ENCODE measurements around the gene MT1F.

MT1F gene

DNA sequence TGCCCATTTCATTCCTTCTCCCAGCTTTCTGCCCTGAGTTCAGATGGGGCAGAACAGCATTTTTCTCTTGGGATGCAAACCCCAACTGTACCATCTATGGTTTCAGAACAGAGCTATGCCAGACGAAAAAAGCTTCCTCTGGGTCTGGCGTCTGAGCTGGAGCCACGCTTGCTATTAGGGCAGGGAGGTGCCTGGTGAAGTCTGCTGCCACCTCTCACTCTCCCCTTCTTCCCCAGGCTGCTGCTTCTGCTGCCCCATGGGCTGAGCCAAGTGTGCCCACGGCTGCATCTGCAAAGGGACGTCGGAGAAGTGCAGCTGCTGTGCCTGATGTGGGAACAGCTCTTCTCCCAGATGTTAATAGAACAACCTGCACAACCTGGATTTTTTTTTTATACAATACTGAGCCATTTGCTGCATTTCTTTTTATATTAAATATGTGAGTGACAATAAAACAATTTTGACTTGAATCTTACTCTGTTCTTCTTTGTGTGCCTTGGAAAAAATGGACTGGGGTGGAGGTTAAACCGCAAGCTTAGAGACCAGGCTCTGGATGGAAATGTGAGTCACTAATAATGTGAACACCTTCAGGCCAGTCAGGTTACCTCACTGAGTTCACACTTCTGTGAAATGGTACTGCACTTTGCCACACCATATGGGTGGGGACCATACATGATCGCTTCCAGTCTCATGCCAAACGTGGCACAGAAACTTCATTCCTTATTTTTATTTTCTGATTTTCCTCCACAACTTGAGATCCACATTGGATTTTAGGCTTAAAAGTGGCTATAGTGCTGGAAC lies 20.9 kb upstream of the MT1F start:
- FAIRE-seq (no peak), DNase-seq (ENCODE audit: insufficient read length) (no peak)
- no peak for TF ChIP-seq TAF1 (IDR thresholded peaks at IDR 0.05; ENCODE audit: borderline replicate concordance, low read depth, low read length)
- TF ChIP-seq POLR2A (IDR thresholded peaks at IDR 0.05; ENCODE audit: low read depth, low read length), result no peak

DNA sequence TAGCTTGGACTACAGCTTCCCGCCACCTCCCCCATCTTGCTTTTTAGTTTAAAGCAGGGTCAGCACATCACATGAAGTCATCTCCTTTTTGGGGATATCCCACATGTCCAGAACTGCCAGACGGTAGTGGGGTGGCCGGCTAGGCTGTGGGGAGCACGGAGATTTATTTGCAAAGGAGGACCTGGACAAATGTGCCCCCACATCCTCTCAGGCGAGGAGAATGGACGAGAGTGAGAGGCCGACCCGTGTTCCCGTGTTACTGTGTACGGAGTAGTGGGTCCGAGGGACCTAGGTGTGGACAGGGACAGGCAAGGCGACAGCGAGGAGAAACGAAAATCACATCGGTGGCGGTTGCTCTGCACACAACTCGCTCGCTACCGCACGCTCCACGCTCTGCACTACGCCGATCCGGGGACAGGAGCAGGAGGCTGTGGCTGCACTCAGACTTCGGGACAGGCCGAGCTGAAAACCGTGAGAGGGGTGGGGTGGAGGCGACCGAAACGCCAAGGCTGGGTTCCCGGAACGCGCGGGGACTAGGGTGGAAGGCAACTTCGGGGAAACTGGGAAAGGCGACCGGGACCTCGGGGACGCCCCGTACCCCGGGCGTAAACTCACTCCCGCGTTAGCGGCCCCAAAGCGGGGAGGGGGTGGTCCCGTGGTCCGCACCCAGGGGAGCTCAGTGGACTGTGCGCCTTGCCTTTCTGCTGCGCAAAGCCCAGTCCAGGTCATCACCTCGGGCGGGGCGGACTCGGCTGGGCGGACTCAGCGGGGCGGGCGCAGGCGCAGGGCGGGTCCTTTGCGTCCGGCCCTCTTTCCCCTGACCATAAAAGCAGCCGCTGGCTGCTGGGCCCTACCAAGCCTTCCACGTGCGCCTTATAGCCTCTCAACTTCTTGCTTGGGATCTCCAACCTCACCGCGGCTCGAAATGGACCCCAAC lies 19.7 kb upstream of the MT1F start, which contains the start of gene MT1A:
Gene MT1A (plus strand): TSS at position 853 of the 937 bp plus-strand sequence. CDS start 73 bp downstream, at position 926.
- TF ChIP-seq TAF1 (IDR thresholded peaks at IDR 0.05; ENCODE audit: borderline replicate concordance, low read depth, low read length), result no peak
- TF ChIP-seq POLR2A (IDR thresholded peaks at IDR 0.05; ENCODE audit: low read depth, low read length), result no peak
- TF ChIP-seq POLR2AphosphoS5 (IDR thresholded peaks at IDR 0.05; ENCODE audit: low read depth, low read length), result no peak
- FAIRE-seq (no peak), DNase-seq (ENCODE audit: insufficient read length) (no peak)

DNA sequence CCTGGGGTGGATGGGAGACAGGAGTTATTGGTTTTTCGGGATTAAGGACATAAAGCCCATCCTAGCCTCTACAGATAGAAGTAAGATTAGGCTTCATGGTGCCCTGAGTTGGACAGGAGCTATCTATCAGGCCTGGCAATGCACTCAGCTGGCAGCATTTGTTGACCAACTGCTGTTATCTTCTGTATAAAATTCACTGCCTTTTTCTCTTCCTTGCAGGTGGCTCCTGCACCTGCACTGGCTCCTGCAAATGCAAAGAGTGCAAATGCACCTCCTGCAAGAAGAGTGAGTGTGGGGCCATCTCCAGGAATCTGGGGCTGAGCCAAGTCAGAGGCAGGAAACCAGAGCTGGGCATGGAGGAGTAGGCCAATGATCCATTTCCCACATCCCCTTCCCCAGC lies 18.7 kb upstream of the MT1F start:
- FAIRE-seq (no peak), DNase-seq (ENCODE audit: insufficient read length) (no peak)
- TF ChIP-seq TAF1 (IDR thresholded peaks at IDR 0.05; ENCODE audit: borderline replicate concordance, low read depth, low read length), result no peak

DNA sequence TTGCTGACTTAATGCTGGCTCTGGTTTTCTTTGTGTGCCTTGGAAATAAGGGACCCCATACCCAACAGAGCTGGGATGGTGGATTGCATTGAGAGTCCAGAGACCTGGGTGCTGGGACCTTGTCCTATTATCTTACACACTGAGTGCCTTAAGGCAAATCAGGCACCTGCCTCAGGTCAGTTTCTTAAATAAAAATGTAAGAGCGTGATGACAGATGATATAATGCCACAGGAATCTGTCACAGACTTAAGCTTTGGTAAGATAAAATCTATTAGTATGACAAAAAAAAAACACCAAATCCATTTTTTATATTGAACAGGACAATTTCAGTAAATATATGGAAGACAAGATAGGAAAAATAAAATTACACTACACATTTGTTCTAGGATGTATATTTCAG lies 17.7 kb upstream of the MT1F start:
- TF ChIP-seq POLR2AphosphoS5 (IDR thresholded peaks at IDR 0.05; ENCODE audit: low read depth, low read length) (no peak), TAF1 (IDR thresholded peaks at IDR 0.05; ENCODE audit: borderline replicate concordance, low read depth, low read length) (no peak), POLR2A (IDR thresholded peaks at IDR 0.05; ENCODE audit: low read depth, low read length) (no peak)
- FAIRE-seq (no peak), DNase-seq (ENCODE audit: insufficient read length) (no peak)

DNA sequence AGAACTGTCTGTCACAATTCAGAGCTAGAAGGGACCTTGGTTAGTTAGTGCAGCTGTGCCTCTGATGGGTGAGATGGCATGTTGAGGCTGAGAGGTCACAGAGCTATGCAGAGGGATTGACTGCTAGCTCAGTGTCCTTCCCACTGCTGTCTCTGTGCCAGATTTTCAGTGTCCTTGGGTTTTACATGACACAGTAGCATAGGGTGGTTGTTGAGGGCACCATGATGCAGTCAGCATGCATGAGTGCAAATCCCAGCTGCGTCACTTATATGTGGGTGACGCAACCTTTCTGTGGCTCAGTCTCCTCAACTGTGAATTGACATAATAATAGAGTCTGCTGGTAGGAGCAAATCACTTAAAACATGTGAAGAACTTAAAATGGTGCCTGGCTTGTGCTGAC lies 16.6 kb upstream of the MT1F start:
- no peak for FAIRE-seq
- DNase-seq (ENCODE audit: insufficient read length), result no peak
- TF ChIP-seq POLR2A (IDR thresholded peaks at IDR 0.05; ENCODE audit: low read depth, low read length), result no peak
- TF ChIP-seq POLR2AphosphoS5 (IDR thresholded peaks at IDR 0.05; ENCODE audit: low read depth, low read length), result no peak
- TF ChIP-seq TAF1 (IDR thresholded peaks at IDR 0.05; ENCODE audit: borderline replicate concordance, low read depth, low read length), result no peak

DNA sequence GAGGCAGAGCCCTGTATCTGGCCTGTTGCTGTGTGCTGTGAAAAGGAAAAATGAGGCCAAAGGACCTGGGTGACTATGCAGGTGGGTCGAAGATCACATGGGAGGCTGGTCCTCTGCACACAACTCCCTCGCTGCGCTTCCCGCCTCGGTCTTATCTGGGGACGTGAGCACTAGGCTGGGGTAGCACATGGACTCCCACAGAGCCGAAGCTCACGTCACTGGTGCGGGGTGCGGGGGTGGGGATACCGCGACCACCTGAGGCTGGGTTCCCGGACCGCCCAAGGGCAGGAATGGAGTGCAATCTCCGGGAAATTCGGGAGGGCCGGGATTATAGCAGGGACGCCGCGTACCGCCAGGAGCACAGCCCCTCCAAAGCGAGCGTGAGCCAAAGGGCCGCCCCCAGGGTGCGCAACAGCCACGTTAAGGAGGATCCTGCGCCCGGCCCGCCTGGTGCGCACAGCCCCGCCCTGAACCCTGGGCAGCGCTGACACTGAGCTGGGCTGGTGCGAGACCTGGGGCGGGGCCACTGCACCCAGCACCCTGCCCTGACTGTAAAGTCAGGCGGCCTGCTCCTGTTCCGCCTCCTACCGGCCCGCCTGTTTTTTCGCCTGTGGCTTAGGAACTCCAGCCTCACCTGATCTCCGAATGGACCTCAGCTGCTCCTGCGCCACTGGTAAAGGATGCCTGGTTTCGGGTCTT lies 14.5 kb upstream of the MT1F start:
- TF ChIP-seq POLR2A (IDR thresholded peaks at IDR 0.05; ENCODE audit: low read depth, low read length) (no peak), POLR2AphosphoS5 (IDR thresholded peaks at IDR 0.05; ENCODE audit: low read depth, low read length) (no peak), TAF1 (IDR thresholded peaks at IDR 0.05; ENCODE audit: borderline replicate concordance, low read depth, low read length) (no peak)
- FAIRE-seq (no peak), DNase-seq (ENCODE audit: insufficient read length) (no peak)

DNA sequence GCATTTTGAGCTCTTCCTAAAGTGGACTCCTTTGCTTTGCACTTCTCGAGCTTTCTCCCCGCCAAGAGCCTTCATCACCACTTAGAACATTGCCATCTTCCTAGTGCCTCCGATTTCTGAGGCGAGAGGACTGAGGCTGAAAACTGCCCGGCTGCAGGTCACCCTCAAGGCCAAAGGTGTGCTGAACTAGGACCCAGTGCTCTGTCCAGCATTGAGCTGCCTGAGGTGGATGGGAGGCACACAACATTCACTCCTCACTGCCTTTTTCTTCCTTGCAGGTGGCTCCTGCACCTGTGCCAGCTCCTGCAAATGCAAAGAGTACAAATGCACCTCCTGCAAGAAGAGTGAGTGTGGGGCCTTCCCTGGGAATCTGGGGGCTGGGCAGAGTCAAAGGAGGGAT lies 13.9 kb upstream of the MT1F start:
- FAIRE-seq (no peak), DNase-seq (ENCODE audit: insufficient read length) (no peak)
- TF ChIP-seq POLR2A (IDR thresholded peaks at IDR 0.05; ENCODE audit: low read depth, low read length), result no peak
- TF ChIP-seq POLR2AphosphoS5 (IDR thresholded peaks at IDR 0.05; ENCODE audit: low read depth, low read length), result no peak
- TF ChIP-seq TAF1 (IDR thresholded peaks at IDR 0.05; ENCODE audit: borderline replicate concordance, low read depth, low read length), result no peak

DNA sequence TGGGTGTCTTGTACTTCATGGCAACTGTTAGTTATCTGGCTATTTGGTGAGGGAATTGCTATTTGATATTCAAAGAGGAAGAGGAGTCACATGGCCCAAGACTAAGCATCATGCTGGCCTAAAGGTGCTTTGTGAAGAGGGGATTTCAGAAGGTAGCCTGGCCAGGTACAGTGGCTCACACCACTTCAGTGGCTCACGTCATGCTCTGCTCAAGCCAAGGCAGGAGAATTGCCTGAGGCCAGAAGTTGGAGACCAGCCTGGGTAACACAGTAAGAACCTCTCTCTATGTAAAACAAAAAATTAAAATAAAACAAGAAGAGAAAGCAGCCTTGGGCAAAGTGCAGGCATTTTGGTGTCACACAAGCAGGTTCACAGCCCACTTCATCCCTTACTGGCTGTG lies 12.4 kb upstream of the MT1F start:
- no peak for FAIRE-seq

DNA sequence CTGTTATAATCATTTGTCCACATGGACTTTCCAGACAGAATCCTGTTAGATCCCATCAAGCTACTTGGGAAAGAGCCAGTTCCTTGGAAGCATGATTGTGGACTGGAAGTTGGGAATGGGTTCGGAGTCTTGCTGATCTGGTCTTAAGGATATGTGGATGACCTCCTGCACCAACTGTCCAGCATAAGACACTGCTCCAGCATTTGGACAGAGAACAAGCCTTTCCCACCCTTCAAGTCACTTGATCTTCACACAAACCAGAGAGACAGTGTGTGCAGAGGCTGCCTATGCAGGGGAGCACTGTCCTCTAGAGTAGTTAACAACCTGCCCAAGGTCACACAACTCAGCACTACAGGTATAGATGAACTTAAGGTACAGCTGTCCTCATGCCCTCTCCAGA lies 11.9 kb upstream of the MT1F start:
- no peak for TF ChIP-seq POLR2AphosphoS5 (IDR thresholded peaks at IDR 0.05; ENCODE audit: low read depth, low read length)
- TF ChIP-seq TAF1 (IDR thresholded peaks at IDR 0.05; ENCODE audit: borderline replicate concordance, low read depth, low read length), result no peak
- TF ChIP-seq POLR2A (IDR thresholded peaks at IDR 0.05; ENCODE audit: low read depth, low read length), result no peak
- DNase-seq (ENCODE audit: insufficient read length) (no peak), FAIRE-seq (no peak)

More for the DNA sequence above, 12.4 kb upstream of the MT1F start:
- TF ChIP-seq POLR2AphosphoS5 (IDR thresholded peaks at IDR 0.05; ENCODE audit: low read depth, low read length) (no peak), TAF1 (IDR thresholded peaks at IDR 0.05; ENCODE audit: borderline replicate concordance, low read depth, low read length) (no peak), POLR2A (IDR thresholded peaks at IDR 0.05; ENCODE audit: low read depth, low read length) (no peak)
- DNase-seq (ENCODE audit: insufficient read length), result no peak

DNA sequence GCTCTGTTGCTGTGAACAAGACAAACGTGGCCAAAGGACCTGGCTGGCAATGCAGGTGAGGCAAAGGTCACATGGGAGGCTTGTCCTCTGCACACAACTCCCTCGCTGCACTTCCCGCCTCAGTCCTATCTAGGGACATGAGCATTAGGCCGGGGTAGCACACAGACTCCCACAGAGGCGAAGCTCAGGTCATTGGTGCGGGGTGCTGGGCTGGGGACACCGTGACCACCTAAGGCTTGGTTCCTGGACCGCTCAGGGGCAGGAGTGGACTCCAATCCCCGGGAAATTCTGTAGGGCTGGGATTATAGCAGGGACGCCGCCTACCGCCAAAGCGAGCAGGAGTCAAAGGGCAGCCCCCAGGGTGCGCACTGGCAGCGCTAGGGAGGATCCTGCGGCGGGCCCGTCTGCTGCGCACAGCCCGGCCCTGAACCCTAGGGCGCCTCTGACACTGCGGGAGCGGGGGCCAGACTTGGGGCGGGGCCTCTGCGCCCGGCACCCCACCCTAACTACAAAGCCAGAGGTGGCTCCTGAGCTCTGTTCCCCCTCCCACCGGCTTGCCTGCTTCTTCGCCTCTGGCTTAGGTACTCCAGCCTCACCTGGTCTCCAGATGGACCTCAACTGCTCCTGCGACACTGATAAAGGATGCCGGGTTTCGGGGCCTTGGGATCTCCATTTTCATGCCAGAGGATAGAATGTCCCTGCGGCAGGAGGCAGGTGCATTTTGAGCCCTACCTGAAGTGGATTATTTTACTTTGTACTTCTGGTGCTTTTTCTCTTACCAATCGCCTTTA lies 9.9 kb upstream of the MT1F start:
- FAIRE-seq, result no peak
- no peak for DNase-seq (ENCODE audit: insufficient read length)
- TF ChIP-seq POLR2A (IDR thresholded peaks at IDR 0.05; ENCODE audit: low read depth, low read length), result no peak
- no peak for TF ChIP-seq POLR2AphosphoS5 (IDR thresholded peaks at IDR 0.05; ENCODE audit: low read depth, low read length)
- TF ChIP-seq TAF1 (IDR thresholded peaks at IDR 0.05; ENCODE audit: borderline replicate concordance, low read depth, low read length), result no peak

DNA sequence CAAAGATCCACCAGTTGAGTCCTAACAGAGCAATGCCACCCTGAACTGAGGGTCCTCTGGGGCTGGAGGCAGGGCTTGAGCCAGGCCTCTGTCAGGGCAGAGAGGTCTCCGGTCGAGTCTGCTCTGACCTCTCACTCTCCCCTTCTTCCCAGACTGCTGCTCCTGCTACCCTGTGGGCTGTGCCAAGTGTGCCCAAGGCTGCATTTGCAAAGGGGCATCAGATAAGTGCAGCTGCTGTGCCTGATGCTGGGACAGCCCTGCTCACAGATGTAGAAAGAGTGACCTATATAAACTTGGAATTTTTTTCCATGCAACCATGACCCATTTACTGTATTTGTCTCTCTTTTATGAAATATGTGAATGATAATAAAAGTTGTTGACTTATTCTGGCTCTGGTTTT lies 8.5 kb upstream of the MT1F start:
- FAIRE-seq (no peak), DNase-seq (ENCODE audit: insufficient read length) (no peak)

More for the DNA sequence above, 8.5 kb upstream of the MT1F start:
- TF ChIP-seq TAF1 (IDR thresholded peaks at IDR 0.05; ENCODE audit: borderline replicate concordance, low read depth, low read length) (no peak), POLR2AphosphoS5 (IDR thresholded peaks at IDR 0.05; ENCODE audit: low read depth, low read length) (no peak), POLR2A (IDR thresholded peaks at IDR 0.05; ENCODE audit: low read depth, low read length) (no peak)
